GM19238 (cell line): ENCODE results near the gene CMSS1.
"Not testable (repeated sequence)": the region's sequence is repeated elsewhere in the genome, so short reads cannot be mapped to it uniquely, and the experiment has no call there.

Experiments
- DNase-seq: peaks from one replicate; pipeline ENCODE4 v3.0.0; 2011; ENCODE audit warnings: low spot score; ENCODE audit not compliant: insufficient read length

Gene CMSS1

GRCh38 chr3:100225883-100226282 is 408.2 kb downstream of the CMSS1 start:
- DNase-seq: no peak

- no peak for DNase-seq
Measured at GRCh38 chr3:100226712-100227429, 409.2 kb downstream of the CMSS1 start.

GRCh38 chr3:100227511-100227921 is 409.9 kb downstream of the CMSS1 start:
- no peak for DNase-seq

- no peak for DNase-seq
Measured at GRCh38 chr3:100228247-100228646, 410.6 kb downstream of the CMSS1 start.

GRCh38 chr3:100229188-100229587 is 411.5 kb downstream of the CMSS1 start:
- not testable (repeated sequence) for DNase-seq

GRCh38 chr3:100230710-100231109 is 413.0 kb downstream of the CMSS1 start:
- DNase-seq: no peak
